WTC11 (cell line): ENCODE results near the gene GADD45B.

Source experiments
- FOXK1 ChIP-seq: sonication (generic); formaldehyde crosslinking; IDR thresholded peaks from 2 replicates; pipeline ENCODE4 v1.8.0; 2022; ENCODE audit warnings: mild to moderate bottlenecking, moderate library complexity, missing genetic modification reagents
- HMGXB4 ChIP-seq: sonication (generic); formaldehyde crosslinking; IDR thresholded peaks from 2 replicates; pipeline ENCODE4 v1.8.1; 2023; ENCODE audit warnings: mild to moderate bottlenecking, moderate library complexity, missing genetic modification reagents
- MLX ChIP-seq: sonication (generic); formaldehyde crosslinking; IDR thresholded peaks from 2 replicates; pipeline ENCODE4 v1.8.1; 2023; ENCODE audit warnings: mild to moderate bottlenecking, missing genetic modification reagents, moderate library complexity
- SP1 ChIP-seq: sonication (generic); formaldehyde crosslinking; conservative IDR thresholded peaks from 2 replicates; pipeline ENCODE4 v1.8.1; 2022; ENCODE audit warnings: missing genetic modification reagents
- ZNF532 ChIP-seq: fragments of 250-450 bp; sonication (Bioruptor Pico); IDR thresholded peaks from 2 replicates; pipeline ENCODE4 v1.9.0; 2021; ENCODE audit warnings: mild to moderate bottlenecking, borderline replicate concordance

GRCh38 chr19:2511570-2511969 lies 35.6 kb downstream of the GADD45B start:
- no peak for TF ChIP-seq FOXK1 (CRISPR knock-in tag)
- no peak for TF ChIP-seq ZNF532 (CRISPR knock-in tag)
- TF ChIP-seq MLX: no peak
- no peak for TF ChIP-seq HMGXB4 (CRISPR knock-in tag)
- no peak for TF ChIP-seq SP1 (CRISPR knock-in tag)
